NCI-H82 treated with DMSO at 0.1 percent for 48 hours (cell line): ENCODE measurements around the gene FERMT2.
"Not testable (repeated sequence)": the region's sequence is repeated elsewhere in the genome, so short reads cannot be mapped to it uniquely, and the experiment has no call there.

Experiments used
- DNase-seq: peaks from one replicate; lab custom pipeline; 2025; ENCODE audit not compliant: unreplicated experiment; lab: John Stamatoyannopoulos, UW

FERMT2 gene

GRCh38 chr14:52868911-52869618, 81.8 kb downstream of the FERMT2 start:
- DNase-seq, result no peak

GRCh38 chr14:52864893-52865292, 86.0 kb downstream of the FERMT2 start:
- DNase-seq, result not testable (repeated sequence)

GRCh38 chr14:52863334-52863700, 87.5 kb downstream of the FERMT2 start:
- DNase-seq, result no peak

- DNase-seq, result no peak
Observed at GRCh38 chr14:52862632-52863333, 88.1 kb downstream of the FERMT2 start.

- no peak for DNase-seq
Observed at GRCh38 chr14:52861403-52861802, 89.4 kb downstream of the FERMT2 start.

- no peak for DNase-seq
Observed at GRCh38 chr14:52860910-52861309, 89.9 kb downstream of the FERMT2 start.

- no peak for DNase-seq
Observed at GRCh38 chr14:52860209-52860608, 90.6 kb downstream of the FERMT2 start.

GRCh38 chr14:52856139-52856538, 94.7 kb downstream of the FERMT2 start:
- no peak for DNase-seq

- no peak for DNase-seq
Observed at GRCh38 chr14:52853522-52853854, 97.4 kb downstream of the FERMT2 start.

- peak; percentile 88 for DNase-seq
Observed at GRCh38 chr14:52852810-52853521, 97.9 kb downstream of the FERMT2 start.

- DNase-seq, result no peak
Observed at GRCh38 chr14:52850451-52850909, 100.4 kb downstream of the FERMT2 start.

GRCh38 chr14:52848626-52849025, 102.2 kb downstream of the FERMT2 start:
- DNase-seq, result no peak

- no peak for DNase-seq
Observed at GRCh38 chr14:52846591-52846990, 104.3 kb downstream of the FERMT2 start.

GRCh38 chr14:52845081-52845480, 105.8 kb downstream of the FERMT2 start:
- no peak for DNase-seq

GRCh38 chr14:52844262-52845060, 106.4 kb downstream of the FERMT2 start:
- DNase-seq, result no peak

- DNase-seq, result no peak
Observed at GRCh38 chr14:52840877-52841276, 110.0 kb downstream of the FERMT2 start.

GRCh38 chr14:52837451-52837850, 113.4 kb downstream of the FERMT2 start:
- DNase-seq, result no peak

- DNase-seq, result no peak
Observed at GRCh38 chr14:52836063-52836462, 114.8 kb downstream of the FERMT2 start.

GRCh38 chr14:52835122-52835903, 115.5 kb downstream of the FERMT2 start:
- peak; percentile 81 for DNase-seq

- DNase-seq, result no peak
Observed at GRCh38 chr14:52834440-52834842, 116.4 kb downstream of the FERMT2 start.
